Hematopoietic multipotent progenitor cell treated with erythropoietin and hydrocortisone succinate and interleukin-3 and kit ligand, for 8 days (in vitro differentiated cells): ENCODE data around the gene LIPC.

Experiments
- DNase-seq: peaks from one replicate; pipeline ENCODE4 v3.0.0-alpha.2; 2015

The LIPC gene

GRCh38 chr15:58562135-58562534 is 130.3 kb downstream of the LIPC start:
- DNase-seq = no peak

- no peak for DNase-seq
These were observed 133.2 kb downstream of the LIPC start for GRCh38 chr15:58564981-58565380.

GRCh38 chr15:58565619-58566018 is 133.8 kb downstream of the LIPC start:
- no peak for DNase-seq

- DNase-seq = no peak
These were observed 134.2 kb downstream of the LIPC start for GRCh38 chr15:58566029-58566428.

- DNase-seq = peak; percentile 64
These were observed 136.4 kb downstream of the LIPC start for GRCh38 chr15:58568157-58568571.

- no peak for DNase-seq
These were observed 137.7 kb downstream of the LIPC start for GRCh38 chr15:58569455-58569854.

- no peak for DNase-seq
These were observed 139.7 kb downstream of the LIPC start for GRCh38 chr15:58571491-58571890.

GRCh38 chr15:58572521-58572920 is 140.7 kb downstream of the LIPC start:
- no peak for DNase-seq

- DNase-seq = no peak
These were observed 141.5 kb downstream of the LIPC start for GRCh38 chr15:58573270-58573669.

- DNase-seq = no peak
These were observed 142.8 kb downstream of the LIPC start for GRCh38 chr15:58574631-58575030.

- DNase-seq = no peak
These were observed 143.4 kb downstream of the LIPC start for GRCh38 chr15:58575045-58575786.

- DNase-seq = no peak
These were observed 144.9 kb downstream of the LIPC start for GRCh38 chr15:58576657-58577056.

GRCh38 chr15:58582160-58582559 is 150.4 kb downstream of the LIPC start:
- DNase-seq = no peak

GRCh38 chr15:58583171-58583908 is 151.5 kb downstream of the LIPC start:
- no peak for DNase-seq

GRCh38 chr15:58584789-58585461 is 153.1 kb downstream of the LIPC start:
- peak; percentile 53 for DNase-seq

- peak; percentile 46 for DNase-seq
These were observed 154.1 kb downstream of the LIPC start for GRCh38 chr15:58585693-58586443.

- no peak for DNase-seq
These were observed 155.7 kb downstream of the LIPC start for GRCh38 chr15:58587486-58587885.

GRCh38 chr15:58588096-58588495 is 156.3 kb downstream of the LIPC start:
- no peak for DNase-seq

GRCh38 chr15:58589047-58589446 is 157.3 kb downstream of the LIPC start:
- DNase-seq = no peak

- no peak for DNase-seq
These were observed 158.4 kb downstream of the LIPC start for GRCh38 chr15:58590236-58590635.

GRCh38 chr15:58590926-58591325 is 159.1 kb downstream of the LIPC start:
- no peak for DNase-seq

GRCh38 chr15:58593870-58594269 is 162.1 kb downstream of the LIPC start:
- no peak for DNase-seq

GRCh38 chr15:58594898-58595297 is 163.1 kb downstream of the LIPC start:
- DNase-seq = no peak
